Stimulated activated CD4-positive, alpha-beta T cell treated with anti-CD3 and anti-CD28 coated beads, Interleukin-2, amount 100 ng/mL, for 48 hours (primary cell): ENCODE data around the gene FAM120B.

Experiments
- DNase-seq, 2 donors: peaks; one replicate each; pipeline ENCODE4 v3.0.0-alpha.2; 2020

Gene FAM120B

DNA sequence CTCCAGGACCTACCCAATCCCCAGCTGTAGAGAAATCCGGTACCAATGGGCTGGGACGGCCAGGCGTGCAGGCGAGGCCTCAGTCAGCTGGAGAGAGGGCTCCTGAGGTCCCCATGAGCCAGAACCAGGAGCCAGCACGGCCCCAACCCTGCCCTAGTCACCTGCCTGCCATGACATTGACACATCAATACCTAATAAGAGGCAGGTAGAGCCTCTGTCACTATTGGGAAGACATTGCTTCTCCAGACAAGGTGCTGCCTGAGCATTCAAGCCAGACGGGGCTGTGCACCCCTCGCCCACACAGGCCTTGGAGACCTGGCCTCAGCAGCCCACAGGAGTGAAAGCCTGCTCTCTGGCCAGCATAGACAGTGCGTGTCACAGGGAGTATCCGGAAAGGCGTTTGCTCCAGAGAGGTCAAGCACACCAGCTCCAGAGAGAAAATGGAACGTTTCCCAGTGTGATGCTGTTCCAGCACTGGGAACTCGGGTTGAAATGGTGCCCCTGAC, 19.1 kb upstream of the FAM120B start:
- DNase-seq, result no peak

DNA sequence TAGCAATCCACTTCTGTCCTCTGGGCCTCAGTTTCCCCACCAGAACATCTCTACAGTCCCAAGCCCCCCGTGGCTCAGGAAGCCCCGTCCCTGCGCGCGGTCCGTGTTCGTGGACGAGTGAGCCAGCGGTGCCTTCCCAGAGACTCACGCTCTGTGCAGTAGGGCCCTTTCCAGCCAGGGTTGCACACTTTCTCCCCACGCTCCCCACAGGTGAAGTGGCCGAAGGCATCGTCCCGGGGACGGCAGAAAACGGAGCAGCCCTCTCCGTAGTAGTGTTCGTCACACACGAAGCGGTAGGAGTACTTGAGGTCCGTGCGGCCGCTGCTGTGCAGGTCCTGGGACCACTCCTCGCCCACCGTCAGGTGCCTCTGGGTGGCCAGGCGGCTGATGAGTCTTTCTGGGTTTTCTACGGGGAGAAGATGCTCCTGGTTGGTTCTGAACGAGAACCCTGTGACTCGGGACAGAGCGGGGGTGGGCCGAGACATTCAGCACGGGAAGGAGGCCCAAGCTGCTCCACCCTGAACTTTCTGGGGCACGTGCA, 18.4 kb upstream of the FAM120B start:
- DNase-seq, result no peak

DNA sequence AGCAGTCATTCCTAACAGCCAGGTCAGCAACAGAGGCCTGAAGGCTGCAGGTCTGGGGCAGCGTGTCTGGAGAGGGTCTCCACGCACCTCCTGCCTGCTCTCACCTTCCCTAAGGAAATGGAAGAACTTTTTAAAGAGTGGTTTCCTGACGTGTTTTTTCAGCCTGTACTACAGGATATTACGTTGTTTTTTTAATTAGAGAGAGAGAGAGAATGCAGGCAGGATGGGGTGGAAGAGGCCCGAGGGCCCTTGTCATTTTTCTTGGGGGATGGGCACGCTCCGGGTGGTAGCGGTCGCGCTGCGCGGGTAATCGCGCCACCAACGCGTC, 17.7 kb upstream of the FAM120B start:
- no peak for DNase-seq

DNA sequence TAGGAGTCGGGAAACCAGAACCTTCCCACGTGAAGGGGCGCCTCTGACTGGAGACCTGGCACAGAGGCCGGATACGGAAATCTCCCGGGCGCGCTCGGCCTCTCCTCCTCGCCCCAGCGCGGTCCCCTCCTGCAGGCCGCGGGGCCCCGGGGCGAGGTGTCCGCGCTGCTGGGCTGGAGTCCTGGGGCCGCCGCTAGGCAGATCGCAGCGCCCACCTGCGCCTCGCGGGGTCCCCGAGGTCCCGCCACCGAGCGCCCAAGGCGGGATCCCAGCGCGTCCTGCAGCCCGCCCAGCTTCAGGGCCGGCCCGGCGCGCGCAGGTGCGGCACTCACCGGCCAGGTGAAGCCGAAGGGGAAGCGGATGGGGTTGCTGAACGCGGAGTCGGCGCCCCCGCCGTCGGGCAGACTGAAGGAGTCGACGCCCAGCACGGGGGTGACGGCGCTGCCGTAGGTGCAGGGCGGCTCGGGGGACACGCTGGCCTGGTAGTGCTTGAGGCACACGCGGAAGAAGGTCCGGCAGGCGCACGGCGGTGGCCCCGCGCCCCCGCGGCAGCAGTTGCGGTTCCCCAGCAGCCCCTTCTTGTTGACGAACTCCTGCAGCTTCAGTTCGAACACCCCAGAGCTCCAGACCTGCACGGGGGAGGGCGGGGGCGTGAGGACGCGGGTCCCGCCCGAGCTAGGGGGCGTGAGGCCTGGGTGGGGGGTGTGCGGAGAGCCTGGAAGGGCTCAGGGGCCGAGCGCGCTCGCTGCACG, 17.2 kb upstream of the FAM120B start:
- no peak for DNase-seq

DNA sequence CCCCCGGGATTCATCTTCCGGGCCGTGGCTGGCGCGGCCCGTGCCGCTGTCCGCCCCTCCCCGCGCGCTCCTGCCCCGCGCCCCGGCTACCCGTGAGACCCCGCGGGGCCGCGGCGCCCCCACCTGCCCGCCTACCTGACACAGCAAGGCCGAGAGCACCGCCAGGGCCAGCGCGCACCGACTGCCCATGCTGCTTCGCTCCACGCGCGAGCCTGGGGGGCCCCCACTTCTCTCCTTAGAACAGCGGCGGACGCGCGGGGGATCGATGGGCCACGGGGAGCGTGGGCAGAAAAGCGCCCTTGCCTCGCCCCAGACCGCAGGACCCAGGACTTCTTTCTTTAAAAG, 16.6 kb upstream of the FAM120B start:
- no peak for DNase-seq

DNA sequence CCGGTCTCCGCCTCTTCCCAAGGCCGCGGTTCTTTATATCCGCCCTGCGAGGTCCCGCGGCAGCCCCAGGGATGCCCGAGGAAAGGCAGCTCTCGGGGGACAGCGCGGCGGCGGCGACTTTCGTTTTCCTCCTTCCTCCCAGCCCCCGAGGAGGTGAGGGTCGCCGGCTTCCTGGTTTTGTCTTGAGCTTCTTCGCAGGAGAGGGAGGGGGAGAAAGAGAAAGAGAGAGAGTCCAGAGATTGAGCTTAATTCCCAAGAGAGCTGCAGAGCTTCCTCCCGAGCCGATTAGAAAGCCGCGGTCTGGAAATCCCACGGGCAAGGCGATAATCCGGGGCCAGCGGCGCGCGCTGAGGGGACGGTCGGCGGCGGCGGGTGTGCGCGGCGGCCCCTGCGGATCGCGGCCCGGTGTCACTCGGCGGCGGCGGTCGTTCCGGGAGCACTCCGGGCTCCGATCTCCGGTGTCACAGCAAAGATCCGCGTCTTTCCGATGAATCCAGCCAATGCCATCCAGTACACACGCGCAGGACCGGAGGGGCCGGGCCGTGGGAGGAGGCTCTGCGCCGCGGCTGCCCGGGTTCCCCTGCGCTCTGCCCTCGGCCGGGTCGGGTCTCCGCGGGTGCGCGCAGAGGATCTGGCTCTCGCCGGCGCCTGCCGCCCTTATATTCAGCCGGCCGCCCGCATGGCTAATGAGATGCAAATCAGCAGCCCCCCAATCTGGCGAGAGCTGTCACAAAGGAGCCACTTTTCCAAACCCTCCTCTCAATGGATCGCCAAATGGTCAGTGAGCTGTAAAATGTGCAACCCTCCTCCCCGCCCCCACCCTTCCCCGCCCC, 16.0 kb upstream of the FAM120B start, which contains the start of gene DLL1:
Gene DLL1, minus strand, starts transcription at position 783 of the 833 bp plus-strand sequence. CDS start 939 bp downstream, outside the sequence.
- no peak for DNase-seq

DNA sequence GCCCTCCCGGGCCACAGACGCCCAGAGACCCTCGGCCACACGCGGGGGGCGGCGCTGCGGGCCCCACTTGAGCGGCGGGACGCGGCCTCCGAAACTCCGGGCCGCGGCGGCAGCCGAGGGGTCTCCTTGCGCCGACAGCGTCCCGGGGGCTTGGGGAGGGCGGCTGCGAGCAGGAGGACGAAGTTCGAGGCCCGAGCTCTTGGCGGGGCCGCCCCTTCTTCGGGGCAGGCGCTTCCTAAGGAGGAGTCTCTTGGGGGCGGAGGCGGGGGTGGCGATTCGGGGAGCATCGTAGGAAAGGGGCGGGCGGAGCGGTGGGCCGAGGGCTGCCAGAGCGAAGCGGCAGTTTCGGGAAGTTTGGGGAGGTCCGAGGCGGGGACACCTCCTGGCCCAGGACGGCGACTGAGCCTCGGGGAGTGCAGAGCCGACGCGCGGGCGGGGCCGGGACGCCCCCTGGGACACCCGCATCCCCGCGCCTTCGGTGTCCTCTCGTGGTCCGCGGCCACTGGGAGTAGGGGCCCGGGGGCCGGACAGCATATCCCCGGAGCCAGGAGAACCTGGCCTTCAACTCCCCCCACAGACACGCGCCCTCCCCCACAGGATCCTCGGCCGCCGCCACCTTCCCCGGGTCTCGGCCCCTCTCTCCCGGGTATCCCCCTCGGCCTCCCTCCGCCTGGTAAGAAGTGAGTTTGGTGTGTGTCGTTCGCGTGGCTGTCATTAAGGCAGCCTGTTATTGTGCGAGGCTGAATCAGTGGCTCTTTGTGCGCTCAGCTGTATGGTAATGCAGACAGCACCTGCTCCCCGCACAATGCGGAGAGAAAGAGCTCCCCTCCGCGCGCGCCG, 15.1 kb upstream of the FAM120B start:
- no peak for DNase-seq

DNA sequence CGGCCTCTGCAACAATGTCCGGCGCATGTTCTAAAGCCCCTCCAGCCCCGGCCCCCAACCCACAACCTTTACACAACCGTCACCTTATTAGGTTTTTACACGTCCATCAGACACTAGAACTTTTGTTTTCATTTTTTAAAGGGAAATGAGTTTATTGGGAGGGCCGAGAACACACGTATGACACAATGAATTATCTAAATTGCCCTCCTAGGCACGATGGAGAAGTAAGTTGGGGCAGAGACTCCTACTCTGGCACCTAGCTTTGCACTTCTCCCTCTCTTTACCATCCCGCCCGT, 14.5 kb upstream of the FAM120B start:
- DNase-seq, result no peak

DNA sequence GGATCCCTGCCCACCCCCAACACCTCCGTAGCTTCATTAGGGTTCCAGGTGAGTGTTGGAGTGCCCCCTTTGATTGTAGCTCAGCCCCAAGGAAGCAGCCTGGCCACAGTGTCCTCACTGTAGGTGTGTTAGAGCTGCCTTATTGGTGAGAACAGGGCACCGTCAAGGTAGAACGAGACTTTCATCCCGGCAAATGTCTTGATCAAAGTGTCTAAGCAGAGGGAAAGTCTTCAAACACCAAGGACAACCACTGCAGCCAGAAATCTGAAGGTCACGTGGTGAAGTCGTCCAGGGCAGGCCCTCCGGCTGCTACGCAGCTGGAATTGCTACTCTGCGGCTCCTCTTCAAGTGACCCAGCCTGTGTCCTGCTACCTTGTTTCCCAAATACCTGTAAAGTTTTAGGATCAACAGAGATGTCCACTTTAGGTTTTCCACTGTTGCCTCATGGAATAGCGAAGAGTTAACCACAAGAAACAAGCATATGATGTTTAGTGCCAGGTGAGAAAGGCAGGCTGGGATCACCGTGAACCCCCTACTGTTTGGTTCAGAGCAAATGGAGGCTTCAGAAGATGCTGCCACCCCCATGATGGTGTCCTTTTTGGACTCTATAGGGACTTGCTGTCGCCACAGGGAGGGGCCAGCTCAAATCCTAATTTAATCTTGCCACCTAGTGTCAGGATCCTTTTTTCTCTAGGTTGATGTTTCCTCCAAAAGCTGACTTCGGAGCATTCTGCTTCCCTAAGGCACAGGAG, 14.0 kb upstream of the FAM120B start:
- DNase-seq, result no peak

DNA sequence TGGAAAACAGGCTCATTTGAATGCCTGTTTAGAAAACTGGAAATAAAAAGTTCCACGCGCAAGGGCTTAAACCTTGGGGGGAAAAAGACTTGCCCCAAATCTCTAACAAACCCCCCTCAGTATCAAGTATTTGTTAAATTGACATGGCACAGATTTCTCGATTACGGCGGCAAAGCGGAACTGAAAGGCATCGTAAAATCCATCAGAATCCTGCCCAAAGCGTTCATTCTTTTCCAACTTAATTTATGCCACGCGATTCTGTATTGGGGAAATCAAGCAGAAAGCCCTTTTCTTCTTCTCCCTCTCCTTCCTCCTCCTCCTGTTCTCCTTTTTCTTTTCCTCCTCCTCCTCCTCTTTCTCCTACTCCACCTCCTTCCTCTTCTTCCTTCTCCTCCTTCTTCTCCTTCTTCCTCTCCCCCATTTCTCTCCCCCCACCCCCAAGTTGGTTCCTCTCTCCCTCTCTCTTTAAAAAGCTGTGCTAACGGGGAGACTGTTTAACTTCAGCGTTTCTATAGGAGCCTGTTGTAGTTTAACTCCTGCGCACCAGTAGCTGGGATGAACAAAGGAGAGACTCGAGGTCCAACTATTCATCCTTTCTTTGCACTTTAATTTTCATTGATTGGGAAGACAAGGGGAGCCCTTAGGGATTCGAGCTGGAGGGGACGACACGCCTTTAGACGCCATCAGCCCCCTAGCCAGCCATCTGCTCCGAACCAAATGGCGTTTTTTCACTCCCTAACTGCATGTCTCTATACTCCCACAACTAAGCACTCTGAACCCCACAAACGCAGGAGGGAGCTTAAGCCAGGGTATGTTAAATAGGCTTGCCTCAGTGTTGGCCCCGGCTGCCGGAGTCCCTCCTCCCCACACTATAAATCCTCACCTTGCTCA, 13.0 kb upstream of the FAM120B start:
- DNase-seq, result no peak

DNA sequence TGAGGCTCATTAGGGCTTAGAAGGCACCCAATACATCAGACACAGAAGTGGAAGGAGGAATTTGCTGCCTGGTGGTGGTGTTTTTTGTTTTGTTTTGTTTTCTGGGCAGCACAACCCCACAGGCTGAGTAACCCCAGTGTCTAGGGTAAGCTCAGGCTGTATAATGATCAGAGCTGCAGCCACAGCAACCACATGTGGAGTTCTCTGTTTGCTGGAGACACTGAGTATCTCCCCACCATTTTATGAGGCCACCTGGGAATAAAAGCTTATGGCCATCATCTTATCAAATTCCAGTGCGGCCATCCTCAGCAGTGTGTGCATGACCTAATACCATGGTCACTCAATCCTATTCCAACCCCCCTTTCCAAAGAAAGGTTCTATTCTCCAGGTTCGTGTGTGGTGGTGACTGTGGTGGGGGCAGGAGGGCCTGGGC, 12.2 kb upstream of the FAM120B start:
- DNase-seq, result no peak

DNA sequence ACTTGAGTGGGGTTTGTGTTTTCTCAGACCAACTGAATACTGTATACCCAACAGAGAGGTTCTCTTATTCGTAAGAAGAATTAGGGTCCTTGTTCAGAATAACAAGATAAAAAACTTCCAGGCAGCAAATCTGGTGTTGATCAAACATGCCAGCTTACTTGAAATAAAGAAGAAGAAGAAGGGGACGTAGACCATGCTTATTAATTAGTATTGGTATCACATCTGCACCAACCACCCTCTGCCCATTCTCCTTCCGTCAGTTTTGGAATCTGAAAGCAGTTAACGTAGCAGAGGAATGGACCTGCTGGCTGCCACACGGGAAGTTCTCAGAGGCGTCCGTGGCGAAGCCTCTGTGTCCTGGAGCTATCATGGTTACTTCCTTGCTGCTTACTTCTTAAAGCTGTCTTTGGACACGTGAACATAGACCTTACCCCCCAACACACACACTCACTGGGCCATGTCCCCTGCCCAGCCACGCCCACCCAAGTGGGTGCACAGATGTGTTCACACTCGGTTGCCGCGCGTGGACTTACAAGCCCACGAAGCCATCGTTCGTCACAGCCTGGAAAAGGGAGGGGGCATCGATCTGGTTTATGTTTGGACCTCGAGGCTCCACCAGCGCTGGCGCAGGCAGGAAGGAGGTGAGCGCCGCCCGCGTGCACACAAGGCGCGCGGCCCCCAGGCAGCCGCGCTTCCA, 11.6 kb upstream of the FAM120B start:
- no peak for DNase-seq

DNA sequence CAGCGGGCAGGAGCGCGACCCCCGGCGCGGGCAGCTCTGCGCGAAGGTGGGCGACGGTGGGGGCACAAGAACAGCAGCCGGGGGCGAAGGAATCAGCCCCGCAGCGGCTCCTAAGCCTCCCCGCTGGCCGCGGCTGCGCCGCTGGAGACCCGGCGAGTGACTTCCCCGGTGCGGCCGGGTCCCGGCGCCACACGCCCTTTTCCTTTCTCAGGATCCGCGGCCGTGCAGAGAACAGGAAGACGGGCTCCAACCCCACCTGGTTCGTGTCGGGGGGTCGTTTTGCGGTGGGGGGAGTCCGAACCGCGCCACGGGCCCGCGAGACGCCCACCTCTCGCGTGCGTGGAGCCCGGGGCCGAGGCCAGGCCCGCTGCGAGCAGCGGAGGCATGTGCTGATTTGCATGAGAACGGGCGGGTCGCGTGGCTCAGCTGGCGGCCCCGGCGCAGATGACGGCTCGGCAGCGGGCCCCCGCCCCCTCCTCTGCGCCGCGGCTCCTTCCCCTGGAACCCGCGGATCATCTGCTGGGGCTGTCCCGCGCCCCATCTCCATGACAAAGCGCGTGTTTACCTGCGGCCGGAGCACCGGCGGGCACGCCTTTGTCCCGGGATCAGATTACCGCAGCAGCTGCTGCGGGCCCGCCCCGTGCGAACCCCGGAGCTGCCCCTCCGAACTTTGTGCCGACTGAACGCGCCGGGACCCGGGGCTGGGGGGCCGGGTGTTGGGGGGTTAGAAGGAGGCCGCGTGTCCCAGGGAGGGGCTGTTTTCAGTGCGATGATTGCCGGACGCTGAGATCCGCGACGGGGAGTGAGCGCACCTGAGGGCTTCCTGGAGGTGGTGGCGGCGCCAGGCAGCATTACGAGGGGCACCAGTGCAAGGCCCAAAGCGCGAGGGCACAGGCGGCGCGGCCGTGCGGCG, 10.8 kb upstream of the FAM120B start:
- DNase-seq, result no peak

DNA sequence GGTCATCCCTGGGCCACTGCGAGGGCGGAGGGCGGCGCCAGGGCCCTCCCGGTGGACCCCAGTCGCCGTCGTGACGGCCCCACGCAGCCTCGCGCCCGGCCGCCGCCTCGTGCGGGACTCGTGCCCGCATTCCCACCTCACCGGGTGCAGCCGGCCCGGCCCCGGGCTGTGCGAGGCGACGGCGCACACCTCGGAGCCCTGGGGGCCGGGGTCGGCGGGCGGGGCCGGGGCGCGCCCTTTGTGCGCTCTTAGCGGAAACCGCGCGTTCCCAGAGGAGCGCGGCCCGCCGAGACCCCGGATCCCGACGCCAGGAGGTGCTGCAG, 10.2 kb upstream of the FAM120B start:
- no peak for DNase-seq

DNA sequence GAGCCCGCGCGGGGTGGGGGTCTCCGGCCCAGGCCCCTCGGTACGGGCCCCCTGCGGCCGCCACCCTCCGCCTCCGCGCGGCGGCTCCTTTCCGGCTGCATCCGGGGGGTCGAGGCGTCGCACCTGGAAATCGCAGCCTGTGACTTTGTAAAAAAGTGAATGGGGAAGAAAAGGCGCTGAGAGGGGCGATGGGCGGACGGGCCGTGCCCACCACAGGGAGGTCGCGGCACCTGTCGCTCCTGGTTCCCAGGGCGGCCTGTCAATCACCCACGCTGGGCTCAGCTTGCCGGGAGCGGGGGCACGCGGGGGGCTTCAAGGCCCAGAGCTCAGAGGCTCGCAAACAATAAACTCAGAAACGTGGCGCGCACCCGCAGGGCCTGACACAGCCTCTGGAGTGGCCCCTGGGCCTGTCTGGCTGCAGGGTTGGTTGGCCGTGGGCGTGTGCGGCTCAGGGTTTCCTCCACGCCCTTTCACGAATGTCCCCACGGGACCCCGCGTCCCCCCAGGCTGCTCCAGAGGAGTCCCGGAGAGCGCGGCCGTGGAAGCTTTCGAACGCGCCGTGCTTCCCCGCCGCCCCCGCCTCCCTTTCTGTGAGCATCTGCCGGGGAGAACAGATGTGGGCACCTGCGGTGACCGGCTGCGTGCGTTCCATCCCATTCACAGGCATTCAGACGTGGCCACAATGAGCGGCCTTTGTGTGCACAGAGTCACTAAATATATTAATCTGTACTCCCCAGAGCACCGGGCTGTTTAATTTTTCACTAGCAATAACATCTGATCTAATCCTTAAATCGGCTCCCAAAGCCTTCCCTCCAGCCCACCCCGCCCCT, 9.6 kb upstream of the FAM120B start:
- DNase-seq, result no peak

DNA sequence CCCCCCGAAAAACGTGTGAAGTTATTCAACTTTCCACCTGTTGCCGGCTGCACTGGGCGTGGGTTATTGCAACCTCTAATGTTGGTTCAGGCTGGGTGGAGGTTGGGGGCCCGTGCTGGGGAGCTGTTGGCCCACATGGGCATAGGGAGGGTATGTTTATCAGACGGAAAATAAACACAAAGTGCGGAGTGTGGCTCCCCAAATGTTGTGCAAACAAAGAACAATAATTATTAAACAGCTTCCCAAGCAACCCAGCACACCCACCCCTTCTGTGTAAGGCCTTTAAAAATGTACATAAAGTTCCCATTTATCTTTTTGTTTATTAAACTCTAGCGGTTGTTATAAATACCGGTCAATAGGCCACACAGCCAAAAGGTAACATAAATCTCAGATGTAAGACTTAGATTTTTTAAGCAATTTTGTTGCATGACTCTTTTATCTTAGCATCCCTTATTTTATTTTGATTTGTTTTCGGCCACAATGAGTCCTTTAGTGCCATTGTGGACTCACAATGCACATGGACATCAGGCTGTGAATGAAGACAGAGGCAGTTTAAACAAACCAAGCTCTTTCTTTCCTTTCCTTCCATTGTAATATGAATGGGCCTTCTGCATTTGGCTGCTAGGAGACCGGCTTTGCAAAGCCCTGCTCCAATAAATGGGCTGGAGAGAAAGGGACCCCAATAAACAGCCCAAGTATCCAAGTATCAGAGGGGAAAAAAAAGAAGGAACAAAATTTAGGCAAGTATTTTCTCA, 8.8 kb upstream of the FAM120B start:
- no peak for DNase-seq

DNA sequence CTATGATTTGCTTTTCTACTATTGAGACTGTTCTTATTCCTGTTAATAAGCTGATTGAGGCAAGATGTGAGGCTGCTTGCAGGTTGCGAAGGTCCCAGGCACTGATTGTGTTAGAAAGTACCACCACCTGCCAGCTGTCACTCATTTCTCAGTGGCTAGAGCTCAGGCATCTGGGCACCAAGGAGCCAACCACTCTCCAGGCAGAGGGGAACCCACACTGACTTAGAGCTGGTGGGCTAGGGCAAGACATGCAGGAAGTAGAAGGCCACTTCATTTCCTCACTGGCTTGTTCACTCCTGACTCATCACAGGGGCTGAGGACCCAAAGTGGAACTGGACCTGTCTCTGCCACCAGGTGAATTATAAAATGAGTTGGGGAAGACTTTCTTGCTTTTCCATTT, 7.9 kb upstream of the FAM120B start:
- DNase-seq, result no peak

DNA sequence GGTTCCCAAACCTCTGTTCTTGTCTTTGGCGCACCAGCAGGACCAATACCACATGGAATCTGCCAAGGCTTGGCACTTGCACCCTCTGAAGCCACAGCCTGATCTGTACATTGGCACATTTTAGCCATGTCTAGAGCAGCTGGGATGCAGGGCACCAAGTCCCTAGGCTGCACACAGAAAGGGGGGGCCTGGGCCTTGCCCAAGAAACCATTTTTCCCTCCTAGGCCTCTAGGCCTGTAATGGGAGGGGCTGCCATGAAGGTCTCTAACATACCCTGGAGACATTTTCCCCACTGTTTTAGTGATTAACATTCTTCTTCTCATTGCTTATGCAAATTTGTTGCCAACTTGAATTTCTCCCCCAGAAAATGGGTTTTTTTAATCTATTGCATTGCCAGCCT, 5.4 kb upstream of the FAM120B start:
- no peak for DNase-seq
